HFFc6 (cell line): ENCODE results near the gene CACHD1. TPM values are rescaled to one million over a fixed set of nuclear protein-coding genes. Genes with fewer than 3 reads are reported as not detected.

Experiments
- DNase-seq: peaks from one replicate; pipeline ENCODE4 v3.0.0-alpha.2; 2018
- H3K27ac Mint-ChIP-seq: 2 replicates; pipeline ENCODE4 v1.8.0; 2020; ENCODE audit warnings: mild to moderate bottlenecking, mixed read lengths
- H3K27me3 Mint-ChIP-seq: 2 replicates; pipeline ENCODE4 v1.8.0; 2021; ENCODE audit warnings: mild to moderate bottlenecking, moderate library complexity, mixed read lengths; ENCODE audit not compliant: insufficient read depth
- H3K36me3 Mint-ChIP-seq: 2 replicates; pipeline ENCODE4 v1.8.0; 2021; ENCODE audit warnings: low read depth, mixed read lengths
- H3K4me1 Mint-ChIP-seq: 2 replicates; pipeline ENCODE4 v1.8.0; 2020; ENCODE audit warnings: low read depth, mixed read lengths
- H3K4me3 Mint-ChIP-seq: 2 replicates; pipeline ENCODE4 v1.8.0; 2020; ENCODE audit warnings: mild to moderate bottlenecking, moderate library complexity, mixed read lengths
- H3K9me3 Mint-ChIP-seq: 2 replicates; pipeline ENCODE4 v1.8.0; 2020; ENCODE audit warnings: mild to moderate bottlenecking, mixed read lengths
- total RNA-seq, 6 experiments: library from RNA; stranded (reverse); fragmentation: NEBNext Ultra II Directional; extraction: Animal tissue kit (Norgen Biotek cat#: 25700); gene quantifications; 2 replicates in 1 of 6; 3 replicates in 5 of 6; pipeline ENCODE4 v1.2.3, GENCODE V29; 2021
- TF ChIP-seq, protein P1 (sequence below): fragments of 200-600 bp; sonication (generic); IDR thresholded peaks from 2 replicates; pipeline ENCODE4 v1.5.0; 2021; ENCODE audit warnings: antibody characterized with exemption, mild to moderate bottlenecking

The CACHD1 gene
- total RNA-seq, 6 experiments from 2014 or later: 3.9 to 5.5 (median 5.1) TPM

DNA sequence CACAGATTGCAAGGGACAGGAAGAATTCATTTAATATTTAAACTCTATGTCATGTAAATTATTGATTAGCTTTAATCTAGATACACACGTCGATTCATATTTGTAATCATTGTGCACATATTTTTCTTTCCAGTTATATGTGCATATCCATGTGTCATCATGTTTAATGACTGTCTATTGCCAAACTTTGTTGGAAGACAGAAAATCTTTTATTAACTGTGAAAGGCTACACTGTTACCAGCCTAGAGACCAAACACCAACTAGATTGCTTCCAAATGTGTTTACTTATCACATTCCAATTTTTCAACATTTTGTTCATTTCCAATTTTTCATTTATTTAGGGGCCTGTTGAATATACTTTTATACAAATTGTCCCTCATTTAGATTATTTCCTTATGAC is 43.2 kb upstream of the CACHD1 start:
- H3K4me3 Mint-ChIP-seq: no peak overlapping the region
- H3K27ac Mint-ChIP-seq: no peak overlapping the region
- H3K27me3 Mint-ChIP-seq: peaks cover 4% of the 10 kb centered on the region; the same call in 1 of the 2 replicates
- no peaks in the 10 kb centered on the region for H3K9me3 Mint-ChIP-seq
- TF ChIP-seq, protein P1, sequence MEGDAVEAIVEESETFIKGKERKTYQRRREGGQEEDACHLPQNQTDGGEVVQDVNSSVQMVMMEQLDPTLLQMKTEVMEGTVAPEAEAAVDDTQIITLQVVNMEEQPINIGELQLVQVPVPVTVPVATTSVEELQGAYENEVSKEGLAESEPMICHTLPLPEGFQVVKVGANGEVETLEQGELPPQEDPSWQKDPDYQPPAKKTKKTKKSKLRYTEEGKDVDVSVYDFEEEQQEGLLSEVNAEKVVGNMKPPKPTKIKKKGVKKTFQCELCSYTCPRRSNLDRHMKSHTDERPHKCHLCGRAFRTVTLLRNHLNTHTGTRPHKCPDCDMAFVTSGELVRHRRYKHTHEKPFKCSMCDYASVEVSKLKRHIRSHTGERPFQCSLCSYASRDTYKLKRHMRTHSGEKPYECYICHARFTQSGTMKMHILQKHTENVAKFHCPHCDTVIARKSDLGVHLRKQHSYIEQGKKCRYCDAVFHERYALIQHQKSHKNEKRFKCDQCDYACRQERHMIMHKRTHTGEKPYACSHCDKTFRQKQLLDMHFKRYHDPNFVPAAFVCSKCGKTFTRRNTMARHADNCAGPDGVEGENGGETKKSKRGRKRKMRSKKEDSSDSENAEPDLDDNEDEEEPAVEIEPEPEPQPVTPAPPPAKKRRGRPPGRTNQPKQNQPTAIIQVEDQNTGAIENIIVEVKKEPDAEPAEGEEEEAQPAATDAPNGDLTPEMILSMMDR: no peak
- H3K4me1 Mint-ChIP-seq: no peaks in the 10 kb centered on the region
- no peaks in the 10 kb centered on the region for H3K36me3 Mint-ChIP-seq
- no peak for DNase-seq

- H3K4me3 Mint-ChIP-seq: no peak overlapping the region
- TF ChIP-seq, protein P1: no peak
- no peak for DNase-seq
- H3K4me1 Mint-ChIP-seq: no peaks in the 10 kb centered on the region
- no peaks in the 10 kb centered on the region for H3K9me3 Mint-ChIP-seq
- peaks cover 4% of the 10 kb centered on the region for H3K27me3 Mint-ChIP-seq
- no peaks in the 10 kb centered on the region for H3K36me3 Mint-ChIP-seq
- H3K27ac Mint-ChIP-seq: no peak overlapping the region
Measured at GRCh38 chr1:64427879-64428278, 42.0 kb upstream of the CACHD1 start.

GRCh38 chr1:64433308-64433707 is 36.6 kb upstream of the CACHD1 start:
- peaks cover 9% of the 10 kb centered on the region for H3K27me3 Mint-ChIP-seq
- TF ChIP-seq, protein P1: no peak
- H3K27ac Mint-ChIP-seq: no peak overlapping the region
- no peak overlapping the region for H3K4me3 Mint-ChIP-seq
- no peaks in the 10 kb centered on the region for H3K36me3 Mint-ChIP-seq
- no peak for DNase-seq
- no peaks in the 10 kb centered on the region for H3K4me1 Mint-ChIP-seq
- no peaks in the 10 kb centered on the region for H3K9me3 Mint-ChIP-seq

DNA sequence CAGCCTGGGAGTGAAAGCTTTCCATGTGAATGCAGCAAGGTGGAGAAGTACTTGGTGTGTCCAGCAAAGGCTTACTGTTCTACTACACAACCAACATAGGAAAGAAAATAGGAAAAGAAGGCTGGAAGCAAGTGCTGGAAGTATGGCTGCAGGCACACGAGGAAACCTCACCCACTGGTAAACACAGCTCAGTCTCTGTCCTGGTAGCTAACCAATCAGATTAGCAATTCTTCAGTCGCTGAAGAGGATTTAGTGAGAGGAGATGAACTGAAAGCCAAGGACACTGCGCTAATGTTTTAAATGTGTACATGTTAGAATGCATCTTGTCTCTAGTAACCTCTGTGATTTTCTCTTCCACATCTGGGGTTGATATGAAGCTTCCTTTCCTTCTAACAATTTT is 36.2 kb upstream of the CACHD1 start:
- Mint-ChIP-seq H3K27me3 (peaks cover 10% of the 10 kb centered on the region), H3K4me1 (no peaks in the 10 kb centered on the region), H3K9me3 (no peaks in the 10 kb centered on the region), H3K27ac (no peak overlapping the region), H3K4me3 (no peak overlapping the region), H3K36me3 (no peaks in the 10 kb centered on the region)
- TF ChIP-seq, protein P1: no peak
- DNase-seq: no peak

- H3K27ac Mint-ChIP-seq: no peak overlapping the region
- H3K4me3 Mint-ChIP-seq: no peak overlapping the region
- H3K9me3 Mint-ChIP-seq: no peaks in the 10 kb centered on the region
- TF ChIP-seq, protein P1: no peak
- H3K4me1 Mint-ChIP-seq: no peaks in the 10 kb centered on the region
- no peaks in the 10 kb centered on the region for H3K36me3 Mint-ChIP-seq
- H3K27me3 Mint-ChIP-seq: peaks cover 15% of the 10 kb centered on the region
- DNase-seq: no peak
Measured at GRCh38 chr1:64435000-64435399, 34.9 kb upstream of the CACHD1 start.

DNA sequence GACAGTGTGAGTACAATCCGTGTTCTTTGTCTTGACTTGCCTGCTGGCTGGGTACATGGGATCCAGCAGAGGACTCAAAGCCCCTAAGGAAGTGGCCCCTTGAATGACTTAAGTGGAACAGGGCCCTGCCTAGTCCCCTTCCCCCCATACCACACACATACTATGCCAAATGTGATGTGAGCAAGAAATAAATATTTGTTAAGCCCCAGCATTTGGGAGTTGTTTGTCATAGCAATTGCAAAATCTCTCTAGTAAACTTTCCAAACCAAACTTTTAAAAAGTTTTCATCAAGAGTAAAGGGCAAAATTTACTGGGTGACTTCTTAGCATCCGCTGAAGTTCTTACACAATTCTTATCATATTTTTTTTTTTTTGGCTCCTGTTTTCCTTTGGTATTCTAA is 32.5 kb upstream of the CACHD1 start:
- Mint-ChIP-seq H3K9me3 (no peaks in the 10 kb centered on the region), H3K27ac (no peak overlapping the region), H3K36me3 (no peaks in the 10 kb centered on the region), H3K4me3 (no peak overlapping the region), H3K4me1 (no peaks in the 10 kb centered on the region), H3K27me3 (peaks cover 18% of the 10 kb centered on the region)
- TF ChIP-seq, protein P1: no peak
- no peak for DNase-seq
